K562 (cell line): ENCODE results near the gene VMP1. TPM values are rescaled to one million over a fixed set of nuclear protein-coding genes. Genes with fewer than 3 reads are reported as not detected.

Experiments
- ATAC-seq: fragments of 200-7000 bp; cut with Tn5 transposase; 3 replicates; pipeline ENCODE4 v1.9.1; 2020; ENCODE audit warnings: moderate library complexity
- BruUV-seq: library from RNA; stranded (reverse); fragments of 400-500 nt; replicated peaks from 2 replicates; lab custom pipeline; 2021; lab: Mats Ljungman, UMichigan
- CTCF ChIA-PET: fragments of 300-600 bp; formaldehyde crosslinking; extraction: SDS; loops from one replicate; lab custom pipeline; 2021; ENCODE audit warnings: low intra/inter-chr PET ratio; lab: Yijun Ruan, JAX
- POLR2A ChIA-PET: fragments of 300-600, 350-650 bp; sonication (Branson Sonifier 250); formaldehyde crosslinking; extraction: SDS; loops from one replicate; lab custom pipeline; 2021; ENCODE audit warnings: antibody characterized with exemption, inconsistent platforms; lab: Yijun Ruan, JAX
- DNase-seq, 4 experiments: peaks; one replicate each; pipeline versions ENCODE4 v3.0.0 to v3.0.0-alpha.2; 2011 to 2018; ENCODE audit warnings: low spot score in 3 of 4, mixed read lengths in 3 of 4; ENCODE audit errors: extremely low read depth in 1 of 4
- FAIRE-seq: peaks from 2 replicates; lab custom pipeline; 2011; peaks lifted over from hg19 to GRCh38; lab: Jason Lieb, UNC
- H2AFZ ChIP-seq: 2 replicates; pipeline ENCODE4 v1.6.0; 2011; ENCODE audit warnings: low read depth, low read length, control low read depth, inconsistent platforms
- H3K27ac ChIP-seq: fragments of 200-600 bp; 3 replicates; pipeline ENCODE4 v1.8.0; 2011; ENCODE audit warnings: low read depth, mild to moderate bottlenecking, control low read depth, inconsistent platforms, low read length, moderate library complexity, mixed read lengths; ENCODE audit errors: extremely low read depth
- H3K27me3 ChIP-seq, 2 experiments: fragments of 300-600 bp in 1 of 2; 2 replicates in 1 of 2; 3 replicates in 1 of 2; pipeline versions ENCODE4 v1.6.0 to v1.8.0; 2011; ENCODE audit warnings: inconsistent platforms in 2 of 2, low read length in 2 of 2, mild to moderate bottlenecking in 1 of 2, mixed read lengths in 1 of 2, moderate library complexity in 1 of 2; ENCODE audit not compliant: control insufficient read depth in 2 of 2, insufficient read depth in 2 of 2
- H3K36me3 ChIP-seq: fragments of 300-600 bp; 3 replicates; pipeline ENCODE4 v1.8.0; 2011; ENCODE audit warnings: mild to moderate bottlenecking, low read length, inconsistent platforms; ENCODE audit not compliant: control insufficient read depth, insufficient read depth
- H3K4me1 ChIP-seq, 2 experiments: fragments of 200-600 bp in 1 of 2; replicated peaks in 1 of 2; 2 replicates in 1 of 2; 3 replicates in 1 of 2; pipeline versions ENCODE4 v1.5.1 to v1.8.0; 2011; ENCODE audit warnings: inconsistent platforms in 2 of 2, low read length in 2 of 2, mild to moderate bottlenecking in 1 of 2, mixed read lengths in 1 of 2, moderate library complexity in 1 of 2; ENCODE audit not compliant: control insufficient read depth in 2 of 2, insufficient read depth in 2 of 2
- H3K4me2 ChIP-seq: 2 replicates; pipeline ENCODE4 v1.6.1; 2011; ENCODE audit warnings: low read length, control low read depth, inconsistent platforms, mixed read lengths; ENCODE audit not compliant: insufficient read depth
- H3K4me3 ChIP-seq: fragments of 200-600 bp; sonication (generic), shearing (Covaris generic); 2 replicates; pipeline ENCODE4 v1.5.1; 2016; ENCODE audit warnings: control low read depth, inconsistent platforms
- H3K79me2 ChIP-seq: fragments of 200-600 bp; 3 replicates; pipeline ENCODE4 v1.8.0; 2011; ENCODE audit warnings: low read length, inconsistent platforms; ENCODE audit not compliant: control insufficient read depth, insufficient read depth
- H3K9ac ChIP-seq, 2 experiments: 2 replicates each; pipeline versions ENCODE4 v1.6.0 to v1.6.1; 2011; ENCODE audit warnings: low read depth in 2 of 2, low read length in 2 of 2, control low read depth in 1 of 2, inconsistent platforms in 1 of 2, mild to moderate bottlenecking in 1 of 2, mixed read lengths in 1 of 2; ENCODE audit not compliant: insufficient read depth in 1 of 2
- H3K9me1 ChIP-seq: one replicate; pipeline ENCODE4 v1.6.0; 2011; ENCODE audit warnings: inconsistent platforms, mild to moderate bottlenecking, low read length, moderate library complexity; ENCODE audit not compliant: control insufficient read depth, insufficient read depth
- H3K9me3 ChIP-seq: replicated peaks from 2 replicates; pipeline ENCODE4 v1.5.1; 2011; ENCODE audit warnings: low read depth, low read length, inconsistent platforms; ENCODE audit not compliant: control insufficient read depth, insufficient read depth
- H4K20me1 ChIP-seq: replicated peaks from 2 replicates; pipeline ENCODE4 v1.6.1; 2011; ENCODE audit warnings: low read length, inconsistent platforms, mixed read lengths; ENCODE audit not compliant: control insufficient read depth, insufficient read depth
- CBFA2T3 ChIP-seq: fragments of 450-650 bp; IDR thresholded peaks from 2 replicates; pipeline ENCODE4 v1.6.1; 2017
- FOXK1 ChIP-seq: sonication (generic); formaldehyde crosslinking; IDR thresholded peaks from 2 replicates; pipeline ENCODE4 v1.8.0; 2022; ENCODE audit warnings: missing genetic modification reagents, mild to moderate bottlenecking, borderline replicate concordance
- GTF2E2 ChIP-seq: fragments of 200-800 bp; sonication (Bioruptor generic); IDR thresholded peaks from 2 replicates; pipeline ENCODE4 v1.6.1; 2016; ENCODE audit warnings: missing genetic modification characterization, missing compliant biosample characterization
- MYBL2 ChIP-seq, 2 experiments: fragments of 450-650 bp in 1 of 2; sonication (generic) in 1 of 2; formaldehyde crosslinking in 1 of 2; IDR thresholded peaks; 2 replicates each; pipeline versions ENCODE4 v1.6.1 to v1.8.1; 2017 to 2022; ENCODE audit warnings: borderline replicate concordance in 1 of 2, inconsistent platforms in 1 of 2, low read depth in 1 of 2, mild to moderate bottlenecking in 1 of 2, missing genetic modification reagents in 1 of 2, moderate library complexity in 1 of 2
- NR2C1 ChIP-seq, 2 experiments: fragments of 450-650 bp; IDR thresholded peaks; 2 replicates each; pipeline ENCODE4 v1.6.1; 2017; ENCODE audit warnings: mild to moderate bottlenecking in 2 of 2, antibody characterized with exemption in 1 of 2, inconsistent platforms in 1 of 2, missing compliant biosample characterization in 1 of 2, missing genetic modification characterization in 1 of 2
- NR4A1 ChIP-seq, 2 experiments: fragments of 250-450 bp in 1 of 2; fragments of 450-650 bp in 1 of 2; sonication (Bioruptor Pico) in 1 of 2; IDR thresholded peaks; 2 replicates each; pipeline versions ENCODE4 v1.4.0 to v1.6.1; 2016 to 2020; ENCODE audit warnings: mild to moderate bottlenecking in 2 of 2, missing compliant biosample characterization in 1 of 2, missing genetic modification characterization in 1 of 2, moderate library complexity in 1 of 2
- SPI1 ChIP-seq: IDR thresholded peaks from 2 replicates; pipeline ENCODE4 v1.6.1; 2011; ENCODE audit warnings: low read depth, low read length, control low read depth, borderline replicate concordance
- ZBTB9 ChIP-seq: fragments of 450-650 bp; formaldehyde crosslinking; IDR thresholded peaks from 2 replicates; pipeline ENCODE4 v1.4.0; 2020; ENCODE audit warnings: mild to moderate bottlenecking, moderate library complexity
- ZFP91 ChIP-seq: sonication (generic); formaldehyde crosslinking; IDR thresholded peaks from 2 replicates; pipeline ENCODE4 v1.8.0; 2022; ENCODE audit warnings: mild to moderate bottlenecking, missing genetic modification reagents
- ZKSCAN8 ChIP-seq: fragments of 200-800 bp; sonication (Bioruptor generic); IDR thresholded peaks from 2 replicates; pipeline ENCODE4 v1.6.1; 2016; ENCODE audit warnings: missing genetic modification characterization, missing compliant biosample characterization
- ZNF324 ChIP-seq: fragments of 250-450 bp; sonication (Bioruptor Pico); IDR thresholded peaks from 2 replicates; pipeline ENCODE4 v1.4.0; 2020; ENCODE audit warnings: mild to moderate bottlenecking
- ZNF444 ChIP-seq: fragments of 250-450 bp; sonication (Bioruptor Pico); IDR thresholded peaks from 2 replicates; pipeline ENCODE4 v1.4.0; 2020; ENCODE audit warnings: mild to moderate bottlenecking, moderate library complexity
- WGBS: fragments of 100-300 bp; shearing (Covaris generic); methylation state at CpG from one replicate; pipeline ENCODE4 v1.1.6; 2016; ENCODE audit warnings: low coverage, mixed read lengths; ENCODE audit not compliant: insufficient coverage; ENCODE audit errors: missing lambda C conversion rate; 5-methylcytosine and 5-hydroxymethylcytosine counted together
- in situ Hi-C: fragments of 300-500 bp; cut with MboI; formaldehyde crosslinking; loops from 4 replicates; pipeline ENCODE4 v1.15.0; 2018; ENCODE audit warnings: inconsistent platforms, mixed read lengths
- intact Hi-C: fragments of 100-400 bp; cut with micrococcal nuclease; formaldehyde crosslinking; loops from 2 replicates; pipeline ENCODE4 v1.14.2; 2022
- polyA plus RNA-seq, 8 experiments: library from polyadenylated mRNA; depleted of rRNA in 4 of 8; stranded (reverse) in 5 of 8; unstranded in 3 of 8; fragments of >200 nt; fragmentation: Nextera tagmentation in 2 of 8; fragmentation: Illumina TruSeq in 1 of 8; extraction: Ambion mirVana in 2 of 8; extraction: Trizol in 1 of 8; gene quantifications; 2 replicates each; pipeline versions ENCODE4 v1.2.1 to v1.2.3, GENCODE V29; 2011 to 2014; ENCODE audit warnings: inconsistent platforms in 1 of 8, missing spikeins in 1 of 8
- total RNA-seq, 7 experiments: library from RNA; depleted of rRNA in 6 of 7; stranded (reverse); fragments of >200 nt in 6 of 7; fragmentation: Illumina TruSeq in 2 of 7; extraction: Trizol in 2 of 7; gene quantifications; 2 replicates each; pipeline versions ENCODE4 v1.2.1 to v1.2.3, GENCODE V29; 2011 to 2021; ENCODE audit warnings: low replicate concordance in 1 of 7

Gene VMP1
- total and polyA plus RNA-seq, 9 of the 15 experiments (the other 6 are each of a cell fraction or from before 2014, with no cell fraction given) = 123 to 304 (median 151) TPM

- peaks cover 29% of the 10 kb centered on the region; the same call in 2 of the 3 replicates for H3K79me2 ChIP-seq
- H3K4me2 ChIP-seq = peak overlapping the region; percentile 75
- H3K27me3 ChIP-seq = no peaks in the 10 kb centered on the region
- H3K9me1 ChIP-seq = no peaks in the 10 kb centered on the region
- H3K36me3 ChIP-seq = 0 out of 3 replicates have a peak, but pooled peaks cover 3% of the 10 kb centered on the region
- 2% methylated on average over 2 of the region's 2 CpGs for WGBS
- FAIRE-seq (no peak), DNase-seq (no peak), ATAC-seq (no peak)
- H3K4me1 ChIP-seq = peaks cover 35 to 45% of the 10 kb centered on the region in 2 experiments
- H2AFZ ChIP-seq = peak overlapping the region; percentile 47
- POLR2A ChIA-PET = interaction anchor here (0.7 to 5.1 kb wide), 10 partner anchors 11 to 1898 kb away, joined by 3 to 44 read pairs (median 4); no protein-coding TSS in a partner anchor
- H4K20me1 ChIP-seq = no peaks in the 10 kb centered on the region
- H3K4me3 ChIP-seq = peak overlapping the region; percentile 3; the same call in 1 of the 2 replicates
- BruUV-seq = TSS peak; percentile 97
- CTCF ChIA-PET = no interaction called here
- intact Hi-C loops (loop anchor here (1.0 kb wide), 1 partner anchor 51 kb away; no protein-coding TSS in a partner anchor), in situ Hi-C loops (loop anchor here (5.0 kb wide), 1 partner anchor 51 kb away; no protein-coding TSS in a partner anchor)
- peak overlapping the region in 1 of 2 experiments; percentile 82; a peak in 2 of 4 replicates for H3K9ac ChIP-seq
- H3K27ac ChIP-seq = peak overlapping the region; percentile 92
- no peaks in the 10 kb centered on the region; the same call in 1 of the 2 replicates for H3K9me3 ChIP-seq
- TF ChIP-seq SPI1 = no peak
- TF ChIP-seq ZFP91 = no peak
- TF ChIP-seq ZNF444 (CRISPR knock-in tag) = no peak
- no peak for TF ChIP-seq NR2C1 (IDR thresholded peaks at IDR 0.05)
- peak; percentile 58 for TF ChIP-seq NR2C1 (tag; IDR thresholded peaks at IDR 0.05)
- 0 out of 2 replicates have a peak, but pooled peaks have one; percentile 28 for TF ChIP-seq ZNF324
- no peak for TF ChIP-seq NR4A1 (CRISPR knock-in tag; IDR thresholded peaks at IDR 0.05)
- TF ChIP-seq NR4A1 (tag; IDR thresholded peaks at IDR 0.05) = peak; percentile 45; the same call in 1 of the 2 replicates
- peak; percentile 51; the same call in 1 of the 2 replicates for TF ChIP-seq FOXK1 (CRISPR knock-in tag)
- 0 out of 2 replicates have a peak, but pooled peaks have one; percentile 26 for TF ChIP-seq ZBTB9 (CRISPR knock-in tag)
- no peak for TF ChIP-seq MYBL2 (IDR thresholded peaks at IDR 0.05; ENCODE audit: low read depth)
- TF ChIP-seq MYBL2 (CRISPR knock-in tag; IDR thresholded peaks at IDR 0.05; ENCODE audit: borderline replicate concordance) = no peak
- TF ChIP-seq GTF2E2 (tag) = peak; percentile 4; the same call in 1 of the 2 replicates
- TF ChIP-seq CBFA2T3 = no peak
- peak; percentile 66; the same call in 1 of the 2 replicates for TF ChIP-seq ZKSCAN8
Measured at GRCh38 chr17:59786213-59786535, 78.7 kb downstream of the VMP1 start.
